ENCODE data around the gene GIGYF2. TPM values are rescaled to one million over a fixed set of nuclear protein-coding genes. Genes with fewer than 3 reads are reported as not detected.

GIGYF2 gene
- total RNA-seq, 1 experiment from 2014 or later: 55.3 TPM

DNA sequence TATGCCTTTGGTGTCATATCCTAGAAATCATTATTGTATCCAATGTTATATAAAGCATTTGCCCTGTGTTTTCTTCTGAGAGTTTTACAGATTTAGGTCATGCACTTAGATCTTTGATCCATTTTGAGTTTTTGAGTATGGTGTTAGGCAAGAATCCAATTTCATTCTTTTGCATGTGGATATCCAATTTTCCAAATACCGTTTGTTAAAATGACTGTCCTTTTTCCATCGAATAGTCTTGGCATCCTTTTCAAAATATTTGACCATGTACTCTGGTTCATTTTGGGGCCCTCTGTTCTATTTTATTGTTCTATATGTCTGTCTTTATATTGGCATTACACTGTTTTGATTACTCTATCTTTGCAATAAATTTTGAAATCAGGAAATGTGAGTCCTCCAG is 103.0 kb downstream of the GIGYF2 start:
- TF ChIP-seq, protein P1, sequence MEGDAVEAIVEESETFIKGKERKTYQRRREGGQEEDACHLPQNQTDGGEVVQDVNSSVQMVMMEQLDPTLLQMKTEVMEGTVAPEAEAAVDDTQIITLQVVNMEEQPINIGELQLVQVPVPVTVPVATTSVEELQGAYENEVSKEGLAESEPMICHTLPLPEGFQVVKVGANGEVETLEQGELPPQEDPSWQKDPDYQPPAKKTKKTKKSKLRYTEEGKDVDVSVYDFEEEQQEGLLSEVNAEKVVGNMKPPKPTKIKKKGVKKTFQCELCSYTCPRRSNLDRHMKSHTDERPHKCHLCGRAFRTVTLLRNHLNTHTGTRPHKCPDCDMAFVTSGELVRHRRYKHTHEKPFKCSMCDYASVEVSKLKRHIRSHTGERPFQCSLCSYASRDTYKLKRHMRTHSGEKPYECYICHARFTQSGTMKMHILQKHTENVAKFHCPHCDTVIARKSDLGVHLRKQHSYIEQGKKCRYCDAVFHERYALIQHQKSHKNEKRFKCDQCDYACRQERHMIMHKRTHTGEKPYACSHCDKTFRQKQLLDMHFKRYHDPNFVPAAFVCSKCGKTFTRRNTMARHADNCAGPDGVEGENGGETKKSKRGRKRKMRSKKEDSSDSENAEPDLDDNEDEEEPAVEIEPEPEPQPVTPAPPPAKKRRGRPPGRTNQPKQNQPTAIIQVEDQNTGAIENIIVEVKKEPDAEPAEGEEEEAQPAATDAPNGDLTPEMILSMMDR (conservative IDR thresholded peaks at IDR 0.05): no peak
- Mint-ChIP-seq H3K4me1 (peaks cover 11% of the 10 kb centered on the region in 2 experiments), H3K36me3 (ENCODE audit: insufficient read depth in 1 of 3, low read depth in 3 of 3) (peaks cover 17 to 55% (median 39%) of the 10 kb centered on the region in 3 experiments), H3K4me3 (no peak overlapping the region), H3K27ac (peak overlapping the region in 1 of 3 experiments; percentile 13; a peak in 1 of 7 replicates), H3K9me3 (no peaks in the 10 kb centered on the region), H3K27me3 (ENCODE audit: low read depth) (no peaks in the 10 kb centered on the region)
- H3K14ac ChIP-seq (ENCODE audit: insufficient read depth, low read length): no peak overlapping the region
- no peak overlapping the region for H2AK5ac ChIP-seq (ENCODE audit: insufficient read length, low read length)
- H2BK20ac ChIP-seq (ENCODE audit: low read depth, low read length, poor library complexity, severe bottlenecking): no peak overlapping the region
- no peak overlapping the region for H3K9ac ChIP-seq (ENCODE audit: extremely low read depth, insufficient read length, low read length)
- peaks cover 4% of the 10 kb centered on the region for H3K79me1 ChIP-seq (ENCODE audit: insufficient read depth, low read depth, low read length, poor library complexity, severe bottlenecking)
- H3K9me3 ChIP-seq (ENCODE audit: control insufficient read depth, low read depth, low read length): no peaks in the 10 kb centered on the region
- H3K23me2 ChIP-seq (ENCODE audit: insufficient read length, low read depth, low read length, poor library complexity, severe bottlenecking): no peaks in the 10 kb centered on the region
- H4K20me1 ChIP-seq (ENCODE audit: control insufficient read depth, insufficient read depth, insufficient read length): no peaks in the 10 kb centered on the region
- no peak overlapping the region for H3K18ac ChIP-seq (ENCODE audit: insufficient read length, low read depth, low read length)
- no peak overlapping the region for H2BK15ac ChIP-seq (ENCODE audit: low read depth, low read length)
- no peak overlapping the region for H3K4ac ChIP-seq (ENCODE audit: low read depth, low read length)
- H2BK120ac ChIP-seq (ENCODE audit: low read depth, low read length, poor library complexity, severe bottlenecking): no peak overlapping the region
- no peak overlapping the region for H4K8ac ChIP-seq (replicated peaks; ENCODE audit: insufficient read length, low read depth, low read length)
- H3K23ac ChIP-seq (ENCODE audit: insufficient read length, low read depth, low read length): no peak overlapping the region
- H2AFZ ChIP-seq (ENCODE audit: low read length): no peak overlapping the region
- no CpG with 5 or more reads among the region's 2 CpGs for WGBS (ENCODE audit: extremely low coverage, insufficient read length, low lambda C conversion rate)
- H3K4me2 ChIP-seq (ENCODE audit: insufficient read depth, insufficient read length, low read length): no peak overlapping the region
- no peaks in the 10 kb centered on the region for H3K4me1 ChIP-seq (ENCODE audit: insufficient read depth, low read length)
- H3K27ac ChIP-seq (ENCODE audit: insufficient read length, low read depth, low read length): no peak overlapping the region
- no peak overlapping the region for H4K5ac ChIP-seq (ENCODE audit: insufficient read length, low read depth, low read length)
- H3K56ac ChIP-seq (ENCODE audit: insufficient read length, low read depth, low read length): no peak overlapping the region
- DNase-seq: no peak
- no peaks in the 10 kb centered on the region; the same call in 1 of the 2 replicates for H3K79me2 ChIP-seq (ENCODE audit: insufficient read depth, low read length)
- H3K27me3 ChIP-seq (ENCODE audit: insufficient read depth, low read length): no peaks in the 10 kb centered on the region
- H2BK12ac ChIP-seq (ENCODE audit: insufficient read length, low read depth, low read length): no peak overlapping the region
- no peak overlapping the region for H2BK5ac ChIP-seq (ENCODE audit: insufficient read length, low read length)
- no peak overlapping the region for H3T11ph ChIP-seq (ENCODE audit: low read length)
- H4K91ac ChIP-seq (ENCODE audit: insufficient read length, low read depth, low read length): no peak overlapping the region

Data from H9 (cell line).